B cell (primary cell): Measurements from ENCODE around the gene DERA. TPM values are rescaled to one million over a fixed set of nuclear protein-coding genes. Genes with fewer than 3 reads are reported as not detected.

Experiments
- ATAC-seq: fragments of 200-7000 bp; cut with Tn5 transposase; one replicate; pipeline ENCODE4 v1.10.0; 2021; ENCODE audit warnings: low read depth, mild to moderate bottlenecking, moderate number of reproducible peaks, moderate library complexity
- CTCF ChIA-PET: fragments of 350-600 bp; sonication (Branson Sonifier 250); formaldehyde crosslinking; loops from one replicate; lab custom pipeline; 2021; ENCODE audit warnings: antibody characterized with exemption, inconsistent platforms; lab: Charles Lee
- POLR2A ChIA-PET: fragments of 350-600 bp; sonication (Branson Sonifier 250); formaldehyde crosslinking; loops from one replicate; lab custom pipeline; 2021; ENCODE audit warnings: antibody characterized with exemption; lab: Charles Lee
- DNase-seq: peaks from one replicate; pipeline ENCODE4 v3.0.0; 2013
- H2AFZ ChIP-seq: 2 replicates; pipeline ENCODE4 v1.6.1; 2012; ENCODE audit warnings: mild to moderate bottlenecking, low read depth, low read length; ENCODE audit not compliant: insufficient read depth, poor library complexity, severe bottlenecking
- H3K27ac ChIP-seq, 2 donors: 1 replicate in 1 of 2; 2 replicates in 1 of 2; pipeline ENCODE4 v1.5.1; 2012 to 2013; ENCODE audit warnings: low read length in 2 of 2, mild to moderate bottlenecking in 2 of 2, moderate library complexity in 1 of 2
- H3K27me3 ChIP-seq, 4 experiments: fragments of 200-600 bp in 1 of 4; sonication (generic) in 1 of 4; replicated peaks in 1 of 4; 1 replicate in 2 of 4; 2 replicates in 2 of 4; pipeline versions ENCODE4 v1.6.1 to v1.7.0; 2013 to 2016; ENCODE audit warnings: low read length in 3 of 4, mild to moderate bottlenecking in 2 of 4, mixed read lengths in 1 of 4, moderate library complexity in 1 of 4; ENCODE audit not compliant: insufficient read depth in 4 of 4, control insufficient read depth in 3 of 4; ENCODE audit errors: control extremely low read depth in 1 of 4
- H3K36me3 ChIP-seq, 2 experiments: replicated peaks in 1 of 2; 1 replicate in 1 of 2; 2 replicates in 1 of 2; pipeline versions ENCODE4 v1.6.1 to v1.7.1; 2013; ENCODE audit warnings: low read length in 1 of 2; ENCODE audit not compliant: insufficient read depth in 2 of 2, control insufficient read depth in 1 of 2; ENCODE audit errors: control extremely low read depth in 1 of 2, extremely low read depth in 1 of 2
- H3K4me1 ChIP-seq, 2 donors: fragments of 200-600 bp in 1 of 2; sonication (generic) in 1 of 2; 1 replicate in 1 of 2; 2 replicates in 1 of 2; pipeline versions ENCODE4 v1.5.1 to v1.6.1; 2013 to 2017; ENCODE audit warnings: low read length in 2 of 2; ENCODE audit not compliant: control insufficient read depth in 2 of 2, insufficient read depth in 2 of 2
- H3K4me2 ChIP-seq: replicated peaks from 2 replicates; pipeline ENCODE3; 2012; ENCODE audit warnings: mild to moderate bottlenecking, low read depth, low read length; ENCODE audit not compliant: poor library complexity, severe bottlenecking
- H3K4me3 ChIP-seq, 5 experiments: fragments of 200-600 bp in 1 of 5; sonication (generic) in 1 of 5; 1 replicate in 3 of 5; 2 replicates in 2 of 5; pipeline versions ENCODE4 v1.5.1 to v1.7.0; 2011 to 2016; ENCODE audit warnings: low read length in 4 of 5, mild to moderate bottlenecking in 4 of 5, low read depth in 2 of 5, control low read depth in 1 of 5, moderate library complexity in 1 of 5; ENCODE audit not compliant: insufficient read depth in 1 of 5; ENCODE audit errors: control extremely low read depth in 1 of 5, extremely low read depth in 1 of 5
- H3K79me2 ChIP-seq: fragments of 200-600 bp; sonication (generic); one replicate; pipeline ENCODE4 v1.6.0; 2016; ENCODE audit warnings: low read length; ENCODE audit not compliant: control insufficient read depth, insufficient read depth
- H3K9ac ChIP-seq: fragments of 200-600 bp; sonication (generic); 2 replicates; pipeline ENCODE4 v1.6.1; 2017; ENCODE audit warnings: mild to moderate bottlenecking, low read length, moderate library complexity
- H3K9me3 ChIP-seq, 3 donors: one replicate each; pipeline versions ENCODE4 v1.6.1 to v1.7.1; 2013; ENCODE audit warnings: low read length in 2 of 3; ENCODE audit not compliant: control insufficient read depth in 2 of 3, insufficient read depth in 1 of 3; ENCODE audit errors: control extremely low read depth in 1 of 3
- H4K20me1 ChIP-seq: 2 replicates; pipeline ENCODE4 v1.6.0; 2012; ENCODE audit warnings: mild to moderate bottlenecking, low read length; ENCODE audit not compliant: insufficient read depth, control insufficient read depth, poor library complexity, severe bottlenecking
- H3K27ac Mint-ChIP-seq: one replicate; pipeline ENCODE4 v1.8.0; 2021; ENCODE audit warnings: mixed read lengths
- H3K27me3 Mint-ChIP-seq: one replicate; pipeline ENCODE4 v1.8.0; 2021; ENCODE audit warnings: mixed read lengths
- H3K4me1 Mint-ChIP-seq: one replicate; pipeline ENCODE4 v1.8.0; 2021; ENCODE audit warnings: mixed read lengths
- H3K4me3 Mint-ChIP-seq: one replicate; pipeline ENCODE4 v1.8.0; 2021; ENCODE audit warnings: mixed read lengths
- H3K9me3 Mint-ChIP-seq: one replicate; pipeline ENCODE4 v1.8.0; 2022; ENCODE audit warnings: mixed read lengths; ENCODE audit not compliant: insufficient read depth
- EZH2 ChIP-seq: IDR thresholded peaks from 2 replicates; pipeline ENCODE4 v1.6.1; 2012; ENCODE audit warnings: borderline replicate concordance, low read depth, mild to moderate bottlenecking, moderate library complexity, low read length; ENCODE audit not compliant: insufficient read depth, poor library complexity, severe bottlenecking
- WGBS: methylation state at CpG from one replicate; pipeline ENCODE4 v1.1.5; 2013; ENCODE audit warnings: missing lambda C conversion rate; ENCODE audit not compliant: insufficient coverage; 5-methylcytosine and 5-hydroxymethylcytosine counted together
- intact Hi-C: fragments of 100-400 bp; cut with micrococcal nuclease; formaldehyde crosslinking; loops from one replicate; pipeline ENCODE4 v1.10.0; 2022
- polyA minus RNA-seq: library from RNA; depleted of rRNA, polyadenylated mRNA; stranded (reverse); fragments of >200 nt; gene quantifications from 2 replicates; pipeline ENCODE4 v1.2.3, GENCODE V29; 2012
- polyA plus RNA-seq: library from polyadenylated mRNA; depleted of rRNA; stranded (reverse); fragments of >200 nt; gene quantifications from 2 replicates; pipeline ENCODE4 v1.2.3, GENCODE V29; 2012
- total RNA-seq, 2 donors: library from RNA; stranded (reverse); fragments of 120-200 nt in 1 of 2; gene quantifications; 1 replicate in 1 of 2; 2 replicates in 1 of 2; pipeline versions ENCODE4 v1.2.3 to v1.2.4, GENCODE V29; 2013 to 2022
- TF ChIP-seq, protein P1 (sequence below): fragments of 200-600 bp; IDR thresholded peaks from one replicate; pipeline ENCODE4 v1.8.0; 2022; ENCODE audit warnings: antibody characterized with exemption, mild to moderate bottlenecking

DERA gene
- total RNA-seq (20.5 and 21.6 TPM in 2 replicates), polyA plus RNA-seq (9.4 and 13.6 TPM in 2 replicates), polyA minus RNA-seq (8.7 and 11.3 TPM in 2 replicates)
- 27.7 TPM for total RNA-seq (2013)

DNA sequence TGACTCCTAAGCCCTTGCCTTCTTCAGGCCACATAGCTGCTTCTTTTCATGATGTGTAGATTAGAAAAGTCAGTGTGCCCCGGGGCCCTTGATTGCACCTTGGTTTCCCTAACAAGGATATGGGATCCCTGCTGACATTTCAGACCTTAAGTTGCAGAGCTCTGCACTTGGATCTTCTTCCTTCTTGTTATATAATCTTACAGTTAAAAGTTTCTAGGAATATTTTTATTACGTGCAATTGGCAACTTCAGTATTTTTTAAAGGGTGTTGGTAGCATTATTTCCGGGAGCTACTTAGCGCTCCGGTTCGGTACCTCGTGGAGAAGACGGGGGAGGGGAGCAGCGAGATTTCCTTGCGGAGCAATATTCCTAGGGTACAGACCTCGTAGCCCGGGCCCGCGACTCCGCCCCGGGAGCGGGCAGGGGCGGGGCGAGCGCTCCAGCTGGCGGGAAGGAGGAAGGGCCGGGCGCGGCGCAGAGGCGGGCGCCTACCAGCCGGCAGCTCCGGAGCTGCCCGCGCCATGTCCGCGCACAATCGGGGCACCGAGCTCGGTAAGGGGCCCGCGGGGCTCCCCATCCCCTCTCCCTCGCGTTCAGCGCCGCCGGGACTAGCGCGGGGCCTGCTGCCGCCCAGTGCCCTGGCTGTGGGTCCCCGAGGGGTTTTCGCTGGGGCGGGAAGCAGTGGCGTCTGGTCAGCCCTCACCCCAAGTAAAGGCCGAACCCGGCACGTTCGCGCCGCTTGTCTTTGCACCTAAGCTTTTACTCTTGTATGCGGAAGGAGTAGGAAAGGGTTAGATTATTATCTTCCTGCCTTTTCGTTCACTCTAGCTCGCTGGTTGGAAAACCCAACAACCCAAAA lies at the start of gene DERA:
DERA (plus strand) TSS at position 469 of the 858 bp plus-strand sequence; CDS start at position 521, 52 bp downstream.
- no peaks in the 10 kb centered on the region for H3K27me3 Mint-ChIP-seq
- under 1% methylated on average over 47 of the region's 59 CpGs for WGBS
- peak within 1 kb of the TSS; percentile 92 for H3K27ac Mint-ChIP-seq

More for the DNA sequence above, at the start of gene DERA:
- peak within 1 kb of the TSS; percentile 79 to 88 for H3K27ac ChIP-seq
- H3K27me3 ChIP-seq, result no peaks in the 10 kb centered on the region
- intact Hi-C loops, result loop anchor here (1.0 to 2.0 kb wide), 2 partner anchors 20 to 29 kb away; partner anchors contain the start of gene STRAP
- peak within 1 kb of the TSS; percentile 94 for H2AFZ ChIP-seq
- no peaks in the 10 kb centered on the region for H4K20me1 ChIP-seq
- Mint-ChIP-seq H3K4me1 (peaks cover 19% of the 10 kb centered on the region), H3K4me3 (peak within 1 kb of the TSS; percentile 93), H3K9me3 (no peaks in the 10 kb centered on the region)
- ChIA-PET CTCF (interaction anchor here (0.7 to 4.4 kb wide), 10 partner anchors 10 to 379 kb away, joined by 3 to 38 read pairs (median 4); no protein-coding TSS in a partner anchor), POLR2A (interaction anchor here (1.7 kb wide), 1 partner anchor 10 kb away, joined by 4 read pairs; no protein-coding TSS in a partner anchor)
- H3K4me1 ChIP-seq, result peaks cover 6 to 10% of the 10 kb centered on the region in 2 donors
- peak within 1 kb of the TSS; percentile 96 for H3K9ac ChIP-seq
- TF ChIP-seq EZH2, result no peak
- TF ChIP-seq, protein P1, sequence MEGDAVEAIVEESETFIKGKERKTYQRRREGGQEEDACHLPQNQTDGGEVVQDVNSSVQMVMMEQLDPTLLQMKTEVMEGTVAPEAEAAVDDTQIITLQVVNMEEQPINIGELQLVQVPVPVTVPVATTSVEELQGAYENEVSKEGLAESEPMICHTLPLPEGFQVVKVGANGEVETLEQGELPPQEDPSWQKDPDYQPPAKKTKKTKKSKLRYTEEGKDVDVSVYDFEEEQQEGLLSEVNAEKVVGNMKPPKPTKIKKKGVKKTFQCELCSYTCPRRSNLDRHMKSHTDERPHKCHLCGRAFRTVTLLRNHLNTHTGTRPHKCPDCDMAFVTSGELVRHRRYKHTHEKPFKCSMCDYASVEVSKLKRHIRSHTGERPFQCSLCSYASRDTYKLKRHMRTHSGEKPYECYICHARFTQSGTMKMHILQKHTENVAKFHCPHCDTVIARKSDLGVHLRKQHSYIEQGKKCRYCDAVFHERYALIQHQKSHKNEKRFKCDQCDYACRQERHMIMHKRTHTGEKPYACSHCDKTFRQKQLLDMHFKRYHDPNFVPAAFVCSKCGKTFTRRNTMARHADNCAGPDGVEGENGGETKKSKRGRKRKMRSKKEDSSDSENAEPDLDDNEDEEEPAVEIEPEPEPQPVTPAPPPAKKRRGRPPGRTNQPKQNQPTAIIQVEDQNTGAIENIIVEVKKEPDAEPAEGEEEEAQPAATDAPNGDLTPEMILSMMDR, result no peak
- peak within 1 kb of the TSS; percentile 78 for H3K4me2 ChIP-seq
- peaks cover 29% of the 10 kb centered on the region for H3K79me2 ChIP-seq
- DNase-seq, result peak; percentile 75
- H3K9me3 ChIP-seq, result no peaks in the 10 kb centered on the region
- ATAC-seq, result peak; percentile 95
- H3K4me3 ChIP-seq, result peak within 1 kb of the TSS; percentile 74 to 98 (median 88)
- H3K36me3 ChIP-seq, result peaks cover 0 to 4% of the 10 kb centered on the region in 2 experiments
